ENCODE data around the gene XPR1. TPM values are rescaled to one million over a fixed set of nuclear protein-coding genes. Genes with fewer than 3 reads are reported as not detected.

XPR1 gene
- total RNA-seq, 1 donor, result 25.7 TPM

DNA sequence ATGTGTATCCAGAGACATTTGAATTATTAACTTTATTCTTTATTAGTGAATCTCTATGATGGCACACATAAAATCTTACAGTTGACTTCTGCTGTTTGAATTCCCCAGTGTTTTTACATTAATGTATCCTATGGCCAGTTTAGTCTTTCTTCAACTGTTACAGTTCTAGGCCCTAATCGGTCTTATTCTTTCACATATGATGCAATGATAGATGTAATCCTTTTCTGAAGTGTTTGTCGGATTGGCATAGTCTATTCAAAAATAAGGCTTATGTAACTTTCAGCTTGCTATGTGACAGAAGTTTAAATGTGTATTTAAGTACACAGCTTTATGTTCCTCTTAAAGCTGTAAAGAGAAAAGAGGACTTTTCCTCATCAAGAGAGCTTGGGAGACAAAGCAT lies 254.5 kb downstream of the XPR1 start:
- Histone ChIP-seq H3K4me3 (ENCODE audit: insufficient read depth, low read length) (no peak overlapping the region), H3K36me3 (ENCODE audit: insufficient read depth, low read length) (no peaks in the 10 kb centered on the region)

GRCh38 chr1:180887841-180888240 lies 256.0 kb downstream of the XPR1 start:
- Histone ChIP-seq H4K20me1 (ENCODE audit: insufficient read depth, low read length) (no peaks in the 10 kb centered on the region), H3K4me2 (ENCODE audit: insufficient read depth, low read length) (no peak overlapping the region), H3K27me3 (ENCODE audit: insufficient read depth, low read length) (no peaks in the 10 kb centered on the region), H3K36me3 (ENCODE audit: insufficient read depth, low read length) (no peaks in the 10 kb centered on the region), H3K27ac (ENCODE audit: low read depth, low read length) (no peak overlapping the region), H2AFZ (ENCODE audit: low read length) (no peak overlapping the region), H3K79me2 (ENCODE audit: insufficient read depth, low read length) (no peaks in the 10 kb centered on the region), H3K9me3 (ENCODE audit: low read depth, low read length) (no peaks in the 10 kb centered on the region), H3K4me3 (ENCODE audit: insufficient read depth, low read length) (no peak overlapping the region), H3K4me1 (ENCODE audit: insufficient read depth, low read length) (no peaks in the 10 kb centered on the region)
- TF ChIP-seq, protein P1, sequence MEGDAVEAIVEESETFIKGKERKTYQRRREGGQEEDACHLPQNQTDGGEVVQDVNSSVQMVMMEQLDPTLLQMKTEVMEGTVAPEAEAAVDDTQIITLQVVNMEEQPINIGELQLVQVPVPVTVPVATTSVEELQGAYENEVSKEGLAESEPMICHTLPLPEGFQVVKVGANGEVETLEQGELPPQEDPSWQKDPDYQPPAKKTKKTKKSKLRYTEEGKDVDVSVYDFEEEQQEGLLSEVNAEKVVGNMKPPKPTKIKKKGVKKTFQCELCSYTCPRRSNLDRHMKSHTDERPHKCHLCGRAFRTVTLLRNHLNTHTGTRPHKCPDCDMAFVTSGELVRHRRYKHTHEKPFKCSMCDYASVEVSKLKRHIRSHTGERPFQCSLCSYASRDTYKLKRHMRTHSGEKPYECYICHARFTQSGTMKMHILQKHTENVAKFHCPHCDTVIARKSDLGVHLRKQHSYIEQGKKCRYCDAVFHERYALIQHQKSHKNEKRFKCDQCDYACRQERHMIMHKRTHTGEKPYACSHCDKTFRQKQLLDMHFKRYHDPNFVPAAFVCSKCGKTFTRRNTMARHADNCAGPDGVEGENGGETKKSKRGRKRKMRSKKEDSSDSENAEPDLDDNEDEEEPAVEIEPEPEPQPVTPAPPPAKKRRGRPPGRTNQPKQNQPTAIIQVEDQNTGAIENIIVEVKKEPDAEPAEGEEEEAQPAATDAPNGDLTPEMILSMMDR (IDR thresholded peaks at IDR 0.05; ENCODE audit: extremely low read depth, low read depth, low read length), result no peak
- DNase-seq (ENCODE audit: insufficient read length, low spot score, missing footprints), result peak; percentile 8

More for the DNA sequence above, 254.5 kb downstream of the XPR1 start:
- TF ChIP-seq, protein P1 (IDR thresholded peaks at IDR 0.05; ENCODE audit: extremely low read depth, low read depth, low read length), result no peak
- DNase-seq (ENCODE audit: insufficient read length, low spot score, missing footprints), result peak; percentile 50
- Histone ChIP-seq H3K9me3 (ENCODE audit: low read depth, low read length) (no peaks in the 10 kb centered on the region), H4K20me1 (ENCODE audit: insufficient read depth, low read length) (no peaks in the 10 kb centered on the region), H2AFZ (ENCODE audit: low read length) (no peak overlapping the region), H3K4me1 (ENCODE audit: insufficient read depth, low read length) (peaks cover 3% of the 10 kb centered on the region), H3K27ac (ENCODE audit: low read depth, low read length) (no peak overlapping the region), H3K79me2 (ENCODE audit: insufficient read depth, low read length) (no peaks in the 10 kb centered on the region), H3K4me2 (ENCODE audit: insufficient read depth, low read length) (no peak overlapping the region), H3K27me3 (ENCODE audit: insufficient read depth, low read length) (no peaks in the 10 kb centered on the region)

DNA sequence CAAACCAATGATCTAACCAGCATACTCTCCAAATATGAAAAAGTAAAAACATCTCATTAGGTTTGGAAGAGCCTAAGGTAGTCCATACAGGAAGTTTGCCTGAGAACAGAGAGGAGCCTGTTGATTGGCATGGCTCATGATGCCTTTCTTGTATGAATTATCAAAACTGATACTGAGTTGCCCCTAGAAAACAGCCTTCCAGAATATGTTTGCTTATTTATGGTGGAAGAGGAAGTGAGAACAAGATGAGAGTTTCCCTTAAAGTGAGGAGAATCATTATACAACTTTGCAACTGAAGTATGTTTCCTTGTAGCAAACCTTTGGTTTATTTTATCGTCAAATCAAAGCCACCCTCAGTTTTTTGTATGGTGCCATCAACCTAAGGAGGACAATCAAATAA lies 257.0 kb downstream of the XPR1 start:
- no peak overlapping the region for H3K4me2 ChIP-seq (ENCODE audit: insufficient read depth, low read length)
- TF ChIP-seq, protein P1 (IDR thresholded peaks at IDR 0.05; ENCODE audit: extremely low read depth, low read depth, low read length), result no peak
- no peaks in the 10 kb centered on the region for H3K79me2 ChIP-seq (ENCODE audit: insufficient read depth, low read length)
- no peak overlapping the region for H3K4me3 ChIP-seq (ENCODE audit: insufficient read depth, low read length)
- H2AFZ ChIP-seq (ENCODE audit: low read length), result no peak overlapping the region
- no peaks in the 10 kb centered on the region for H3K27me3 ChIP-seq (ENCODE audit: insufficient read depth, low read length)
- DNase-seq (ENCODE audit: insufficient read length, low spot score, missing footprints), result no peak
- H3K27ac ChIP-seq (ENCODE audit: low read depth, low read length), result no peak overlapping the region
- no peaks in the 10 kb centered on the region for H3K9me3 ChIP-seq (ENCODE audit: low read depth, low read length)
- H3K4me1 ChIP-seq (ENCODE audit: insufficient read depth, low read length), result no peaks in the 10 kb centered on the region
- H3K36me3 ChIP-seq (ENCODE audit: insufficient read depth, low read length), result no peaks in the 10 kb centered on the region
- no peaks in the 10 kb centered on the region for H4K20me1 ChIP-seq (ENCODE audit: insufficient read depth, low read length)

DNA sequence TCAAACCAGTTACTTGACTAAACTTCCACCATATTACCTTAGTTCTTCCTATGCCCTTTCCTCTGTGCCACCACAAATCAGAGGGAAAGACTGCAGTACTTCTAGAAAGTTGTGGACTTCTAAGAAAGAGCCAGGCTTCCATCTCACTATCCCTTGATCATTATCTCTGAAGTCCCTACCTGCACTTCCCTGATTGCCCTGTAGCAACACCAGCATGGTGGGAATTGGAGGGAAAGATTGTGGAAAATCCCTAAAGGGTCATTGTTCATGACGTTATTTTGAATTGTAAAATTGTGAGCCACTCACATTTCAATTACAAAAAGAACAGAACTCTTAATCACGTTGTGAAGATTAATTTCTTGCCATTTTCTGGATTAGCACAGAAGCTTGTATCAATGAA lies 257.5 kb downstream of the XPR1 start:
- DNase-seq (ENCODE audit: insufficient read length, low spot score, missing footprints), result no peak
- Histone ChIP-seq H2AFZ (ENCODE audit: low read length) (no peak overlapping the region), H3K27ac (ENCODE audit: low read depth, low read length) (no peak overlapping the region), H4K20me1 (ENCODE audit: insufficient read depth, low read length) (no peaks in the 10 kb centered on the region), H3K36me3 (ENCODE audit: insufficient read depth, low read length) (no peaks in the 10 kb centered on the region), H3K4me1 (ENCODE audit: insufficient read depth, low read length) (no peaks in the 10 kb centered on the region), H3K9me3 (ENCODE audit: low read depth, low read length) (no peaks in the 10 kb centered on the region), H3K27me3 (ENCODE audit: insufficient read depth, low read length) (no peaks in the 10 kb centered on the region), H3K4me2 (ENCODE audit: insufficient read depth, low read length) (no peak overlapping the region), H3K79me2 (ENCODE audit: insufficient read depth, low read length) (no peaks in the 10 kb centered on the region), H3K4me3 (ENCODE audit: insufficient read depth, low read length) (no peak overlapping the region)
- TF ChIP-seq, protein P1 (IDR thresholded peaks at IDR 0.05; ENCODE audit: extremely low read depth, low read depth, low read length), result no peak
